HG02973 (cell line): Measurements from ENCODE around the gene NTN1.
"Not testable (repeated sequence)": the region's sequence is repeated elsewhere in the genome, so short reads cannot be mapped to it uniquely, and the experiment has no call there.

Source experiments
- ATAC-seq: cut with Tn5 transposase; IDR thresholded peaks from one replicate; pipeline ENCODE4 v1.9.1; 2021; ENCODE audit warnings: moderate library complexity; ENCODE audit not compliant: unreplicated experiment

NTN1 gene

GRCh38 chr17:9021158-9021991, at the start of gene NTN1:
Gene NTN1 (plus strand): TSS chr17:9021510. CDS start chr17:9022374, 864 bp downstream.
- ATAC-seq: no peak

- ATAC-seq: no peak
These were observed 46.1 kb upstream of the NTN1 start for GRCh38 chr17:8975091-8975725.

- ATAC-seq: no peak
These were observed 44.7 kb upstream of the NTN1 start for GRCh38 chr17:8976638-8977037.

- ATAC-seq: no peak
These were observed 41.6 kb upstream of the NTN1 start for GRCh38 chr17:8979715-8980114.

GRCh38 chr17:8981443-8981842, 39.9 kb upstream of the NTN1 start:
- no peak for ATAC-seq

GRCh38 chr17:8984225-8984624, 37.1 kb upstream of the NTN1 start:
- not testable (repeated sequence) for ATAC-seq

GRCh38 chr17:8985054-8985701, 36.1 kb upstream of the NTN1 start:
- no peak for ATAC-seq

- ATAC-seq: no peak
These were observed 35.0 kb upstream of the NTN1 start for GRCh38 chr17:8986295-8986694.

GRCh38 chr17:8988263-8988935, 32.9 kb upstream of the NTN1 start:
- not testable (repeated sequence) for ATAC-seq

- no peak for ATAC-seq
These were observed 29.6 kb upstream of the NTN1 start for GRCh38 chr17:8991514-8992285.

- ATAC-seq: no peak
These were observed 27.0 kb upstream of the NTN1 start for GRCh38 chr17:8994319-8994718.

- no peak for ATAC-seq
These were observed 25.6 kb upstream of the NTN1 start for GRCh38 chr17:8995711-8996110.

- no peak for ATAC-seq
These were observed 23.2 kb upstream of the NTN1 start for GRCh38 chr17:8997994-8998628.

GRCh38 chr17:9001559-9001958, 19.8 kb upstream of the NTN1 start:
- ATAC-seq: no peak

- ATAC-seq: no peak
These were observed 19.1 kb upstream of the NTN1 start for GRCh38 chr17:9002227-9002605.

GRCh38 chr17:9002606-9003354, 18.5 kb upstream of the NTN1 start:
- no peak for ATAC-seq

GRCh38 chr17:9003355-9004131, 17.8 kb upstream of the NTN1 start:
- ATAC-seq: no peak

GRCh38 chr17:9004132-9004960, 17.0 kb upstream of the NTN1 start:
- no peak for ATAC-seq
